NK-92 treated with Interleukin-12 subunit alpha and Interleukin-12 subunit beta, amount 100 ng/mL, for 24 hours (cell line): ENCODE results near the gene RBMS3.

Experiments
- DNase-seq: peaks from one replicate; lab custom pipeline; 2025; lab: John Stamatoyannopoulos, UW

The RBMS3 gene

GRCh38 chr3:29576675-29577074, 295.8 kb downstream of the RBMS3 start:
- DNase-seq: no peak

- no peak for DNase-seq
Measured at GRCh38 chr3:29577250-29577649, 296.4 kb downstream of the RBMS3 start.

- DNase-seq: no peak
Measured at GRCh38 chr3:29581311-29581710, 300.4 kb downstream of the RBMS3 start.

GRCh38 chr3:29582273-29582672, 301.4 kb downstream of the RBMS3 start:
- DNase-seq: no peak

DNA sequence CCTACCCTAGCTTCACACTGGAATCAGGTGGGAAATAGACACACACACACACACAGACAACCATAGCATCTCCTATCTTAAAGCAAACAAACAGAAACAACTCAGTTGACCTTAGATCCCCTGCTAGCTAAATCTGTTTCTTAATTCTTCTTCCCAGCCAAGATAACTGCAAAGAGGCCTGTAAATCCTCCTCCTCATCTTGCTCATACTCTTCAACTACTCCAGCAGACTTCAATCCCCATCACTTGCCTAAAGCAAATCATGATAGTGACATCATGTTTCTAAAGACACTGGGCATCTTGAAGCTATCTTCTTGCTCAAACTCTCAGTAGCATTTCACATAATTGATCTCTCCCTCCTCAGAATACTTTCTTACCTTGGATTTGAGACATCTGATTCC, 303.0 kb downstream of the RBMS3 start:
- no peak for DNase-seq

- no peak for DNase-seq
Measured at GRCh38 chr3:29585368-29585767, 304.5 kb downstream of the RBMS3 start.

- DNase-seq: no peak
Measured at GRCh38 chr3:29587340-29587739, 306.5 kb downstream of the RBMS3 start.

GRCh38 chr3:29590012-29590411, 309.1 kb downstream of the RBMS3 start:
- no peak for DNase-seq

GRCh38 chr3:29590461-29590860, 309.6 kb downstream of the RBMS3 start:
- DNase-seq: no peak

GRCh38 chr3:29591579-29591978, 310.7 kb downstream of the RBMS3 start:
- no peak for DNase-seq

GRCh38 chr3:29593802-29594201, 312.9 kb downstream of the RBMS3 start:
- no peak for DNase-seq

DNA sequence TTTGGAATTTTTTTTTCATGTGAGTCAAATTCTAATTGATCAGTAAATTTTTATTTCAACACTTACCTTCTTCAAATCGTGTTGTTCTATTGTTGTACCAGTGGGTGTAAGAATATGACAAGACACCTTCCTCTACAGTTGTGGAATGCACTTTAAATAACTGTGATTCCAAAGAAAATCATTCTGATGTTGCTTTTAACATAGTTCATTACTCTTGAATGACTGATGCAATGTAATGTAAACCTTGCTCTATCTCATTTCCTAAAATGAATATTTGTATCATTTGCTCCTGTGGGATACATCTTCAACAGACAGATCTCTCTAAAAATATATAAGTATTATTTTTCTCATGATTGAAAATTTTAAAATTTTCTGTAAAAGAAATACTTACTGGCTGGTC, 313.4 kb downstream of the RBMS3 start:
- no peak for DNase-seq

GRCh38 chr3:29597376-29598008, 316.6 kb downstream of the RBMS3 start:
- DNase-seq: no peak

DNA sequence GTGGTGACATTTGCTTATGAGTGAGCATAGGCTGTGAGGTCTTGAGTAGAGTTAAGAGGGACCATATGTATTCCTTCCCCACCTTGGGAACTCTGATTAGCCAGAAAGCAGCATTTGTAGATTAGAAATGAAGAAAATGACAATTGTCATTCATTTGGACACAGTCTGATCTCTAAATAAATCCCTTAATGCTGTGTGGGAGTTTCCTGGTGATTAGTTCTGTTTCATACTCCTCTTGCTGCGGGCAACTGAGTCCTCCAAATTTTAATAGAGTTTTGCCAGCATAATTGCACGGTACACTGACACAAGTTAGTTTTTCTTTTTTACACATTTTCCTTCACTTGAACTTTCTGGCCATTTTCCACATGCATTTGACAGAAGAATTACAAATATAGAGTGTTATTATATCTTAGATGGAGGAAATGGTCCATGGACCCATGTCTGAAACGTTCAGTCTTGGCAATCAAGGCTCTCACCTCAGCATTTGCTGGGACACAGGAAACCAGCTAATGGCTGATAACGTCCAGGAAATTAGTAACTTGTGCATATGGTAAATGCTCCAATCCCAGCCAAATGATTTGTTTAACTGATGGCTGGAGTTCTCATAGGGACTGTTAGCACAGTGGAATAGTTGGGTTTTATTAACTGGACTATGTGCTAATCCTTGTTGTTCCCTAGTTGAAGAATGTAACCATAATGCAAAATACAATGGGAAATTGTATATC, 321.2 kb downstream of the RBMS3 start:
- DNase-seq: no peak

DNA sequence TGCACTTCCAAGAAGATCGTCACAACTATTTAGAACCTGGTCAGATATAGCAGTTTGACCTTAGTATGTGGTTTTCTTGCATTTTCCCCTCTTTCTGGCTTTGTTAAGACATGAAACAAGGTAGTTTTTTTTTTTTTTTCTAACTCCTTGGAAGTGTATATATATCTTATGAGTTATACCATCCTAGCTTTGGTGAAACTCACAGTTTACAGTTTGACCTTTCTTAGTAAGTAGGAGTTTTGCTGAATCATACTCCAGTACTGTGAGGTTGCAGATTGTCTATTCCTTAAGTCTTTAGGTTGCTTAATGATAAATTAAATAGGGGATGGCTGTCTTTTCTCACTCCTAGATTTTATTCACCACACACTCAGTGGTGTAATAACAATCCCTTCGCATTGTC, 325.0 kb downstream of the RBMS3 start:
- no peak for DNase-seq

GRCh38 chr3:29606416-29606815, 325.5 kb downstream of the RBMS3 start:
- no peak for DNase-seq

GRCh38 chr3:29608414-29609327, 327.8 kb downstream of the RBMS3 start:
- no peak for DNase-seq

GRCh38 chr3:29609328-29609811, 328.5 kb downstream of the RBMS3 start:
- DNase-seq: no peak

DNA sequence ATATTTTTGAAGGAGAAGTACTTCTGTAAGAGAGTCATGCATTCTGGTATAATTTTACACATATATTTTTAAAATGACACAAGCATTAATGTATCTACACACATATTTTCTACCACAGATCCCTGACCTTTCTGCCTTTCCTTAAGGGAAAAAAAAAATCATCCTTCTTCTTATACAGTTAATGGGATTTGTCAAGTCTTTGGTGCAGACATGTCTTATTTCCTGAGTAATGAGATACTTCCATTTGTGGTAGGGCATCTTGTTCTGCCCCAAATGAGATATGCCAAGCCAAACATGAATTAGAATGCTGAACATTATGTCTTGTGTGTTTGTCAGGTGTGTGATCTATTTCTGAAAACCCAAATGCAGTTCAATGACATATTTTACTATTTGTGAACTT, 329.9 kb downstream of the RBMS3 start:
- no peak for DNase-seq

- no peak for DNase-seq
Measured at GRCh38 chr3:29611252-29611651, 330.4 kb downstream of the RBMS3 start.

GRCh38 chr3:29612536-29612935, 331.7 kb downstream of the RBMS3 start:
- DNase-seq: no peak

DNA sequence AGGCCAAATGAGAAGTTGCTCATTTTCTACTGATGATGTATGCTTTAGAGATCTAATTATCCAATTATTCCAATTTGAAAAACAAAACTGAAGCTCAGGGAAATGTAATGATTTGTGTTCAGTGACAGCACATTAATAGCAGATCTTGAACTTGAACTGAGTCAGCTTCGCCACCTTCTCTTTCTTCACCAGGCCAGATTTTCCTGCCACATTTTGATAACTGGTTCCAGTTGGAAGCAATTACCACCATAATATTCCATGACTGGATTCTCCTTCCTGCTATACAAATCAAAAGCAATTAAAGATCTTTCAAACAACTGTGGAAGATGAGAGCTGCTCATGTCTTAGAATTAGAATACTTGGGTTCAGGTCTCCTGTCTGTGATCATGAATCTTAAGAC, 334.1 kb downstream of the RBMS3 start:
- DNase-seq: no peak
